Natural killer cell (primary cell): ENCODE data around the gene ESYT3. TPM values are rescaled to one million over a fixed set of nuclear protein-coding genes. Genes with fewer than 3 reads are reported as not detected.
"Not testable (repeated sequence)": the region's sequence is repeated elsewhere in the genome, so short reads cannot be mapped to it uniquely, and the experiment has no call there.

Experiments
- ATAC-seq, 3 donors: fragments of 150-1000 bp in 2 of 3; fragments of 200-7000 bp in 1 of 3; cut with Tn5 transposase; 1 replicate in 1 of 3; 2 replicates in 2 of 3; pipeline ENCODE4 v1.10.0; 2021; ENCODE audit warnings: mild to moderate bottlenecking in 2 of 3, moderate library complexity in 2 of 3
- DNase-seq, 2 donors: peaks; one replicate each; pipeline versions ENCODE4 v3.0.0 to v3.0.0-alpha.2; 2013 to 2021; ENCODE audit warnings: mixed read lengths in 1 of 2
- H3K27ac ChIP-seq: one replicate; pipeline ENCODE4 v1.5.1; 2013; ENCODE audit warnings: mild to moderate bottlenecking, low read length
- H3K27me3 ChIP-seq: one replicate; pipeline ENCODE4 v1.6.1; 2013; ENCODE audit warnings: low read length; ENCODE audit not compliant: control insufficient read depth, insufficient read depth
- H3K36me3 ChIP-seq: one replicate; pipeline ENCODE4 v1.6.1; 2013; ENCODE audit warnings: low read length; ENCODE audit not compliant: control insufficient read depth, insufficient read depth
- H3K4me1 ChIP-seq: one replicate; pipeline ENCODE4 v1.6.1; 2013; ENCODE audit warnings: low read length; ENCODE audit not compliant: control insufficient read depth, insufficient read depth
- H3K4me3 ChIP-seq: one replicate; pipeline ENCODE4 v1.5.1; 2013; ENCODE audit warnings: low read length
- H3K9me3 ChIP-seq: one replicate; pipeline ENCODE4 v1.6.1; 2013; ENCODE audit warnings: low read length; ENCODE audit not compliant: control insufficient read depth, insufficient read depth
- H3K27ac Mint-ChIP-seq, 2 donors: one replicate each; pipeline ENCODE4 v1.8.0; 2022; ENCODE audit warnings: mild to moderate bottlenecking in 2 of 2, mixed read lengths in 2 of 2, moderate library complexity in 1 of 2
- H3K27me3 Mint-ChIP-seq, 2 donors: one replicate each; pipeline ENCODE4 v1.8.0; 2022; ENCODE audit warnings: low read depth in 2 of 2, mixed read lengths in 2 of 2
- H3K36me3 Mint-ChIP-seq: one replicate; pipeline ENCODE4 v1.8.0; 2022; ENCODE audit warnings: mixed read lengths
- H3K4me1 Mint-ChIP-seq, 2 donors: one replicate each; pipeline ENCODE4 v1.8.0; 2022; ENCODE audit warnings: mixed read lengths in 2 of 2
- H3K4me3 Mint-ChIP-seq: one replicate; pipeline ENCODE4 v1.8.0; 2022; ENCODE audit warnings: mild to moderate bottlenecking, moderate library complexity, mixed read lengths
- H3K9me3 Mint-ChIP-seq, 2 donors: one replicate each; pipeline ENCODE4 v1.8.0; 2022; ENCODE audit warnings: mixed read lengths in 2 of 2
- WGBS: methylation state at CpG from one replicate; pipeline ENCODE4 v1.1.7; 2013; ENCODE audit warnings: missing lambda C conversion rate; ENCODE audit not compliant: insufficient coverage; 5-methylcytosine and 5-hydroxymethylcytosine counted together
- intact Hi-C: fragments of 100-400 bp; cut with micrococcal nuclease; formaldehyde crosslinking; loops from one replicate; pipeline ENCODE4 v1.14.2; 2022
- total RNA-seq, 4 donors: library from RNA; stranded (reverse); fragments of 120-200 nt in 1 of 4; gene quantifications; one replicate each; pipeline versions ENCODE4 v1.2.3 to v1.2.4, GENCODE V29; 2013 to 2022
- TF ChIP-seq, protein P1 (sequence below): fragments of 200-600 bp; IDR thresholded peaks from one replicate; pipeline ENCODE4 v1.8.0; 2022; ENCODE audit warnings: antibody characterized with exemption

The ESYT3 gene
- total RNA-seq, 3 donors from 2014 or later (not counting 1 experiment from before 2014, with no cell fraction given) = not detected

DNA sequence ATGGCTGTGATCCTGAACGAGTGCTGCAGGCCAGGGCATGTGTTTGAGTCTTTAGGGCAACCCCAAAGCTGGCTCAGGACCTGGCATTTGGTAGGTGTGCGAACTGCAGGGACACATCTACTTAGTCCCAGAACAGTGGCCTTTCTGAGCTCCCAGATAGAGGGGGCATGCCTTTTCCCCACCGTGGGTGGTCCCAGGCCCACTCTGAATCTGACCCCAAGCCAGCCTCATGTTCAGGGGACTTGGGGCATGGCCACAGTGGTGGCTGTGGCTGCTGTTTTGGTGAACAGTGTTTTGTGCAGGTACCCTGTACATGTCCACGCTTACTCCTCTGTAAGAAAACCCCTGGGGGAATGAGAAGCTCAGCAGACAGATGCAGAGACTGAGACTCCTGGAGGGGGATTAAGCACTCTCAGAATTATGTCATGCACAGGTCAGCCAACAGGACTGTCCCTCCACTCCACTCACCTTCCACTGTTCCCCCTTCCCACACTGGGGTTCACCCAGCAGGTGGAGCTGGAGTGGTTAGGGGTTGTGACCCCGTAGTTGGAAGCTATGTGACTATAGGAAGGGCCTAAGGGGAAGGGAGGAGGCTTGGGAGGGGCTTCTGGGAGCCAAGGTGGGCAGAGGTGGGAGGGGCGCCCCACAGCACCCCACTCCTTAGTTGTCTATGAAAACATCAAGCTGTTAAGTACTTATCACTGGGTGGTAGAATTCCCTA, 16.4 kb downstream of the ESYT3 start:
- intact Hi-C loops = no loop called here
- no peaks in the 10 kb centered on the region for H3K27me3 ChIP-seq
- Mint-ChIP-seq H3K36me3 (no peaks in the 10 kb centered on the region), H3K9me3 (no peaks in the 10 kb centered on the region), H3K27me3 (no peaks in the 10 kb centered on the region), H3K27ac (no peak overlapping the region), H3K4me3 (no peak overlapping the region), H3K4me1 (no peaks in the 10 kb centered on the region)
- TF ChIP-seq, protein P1, sequence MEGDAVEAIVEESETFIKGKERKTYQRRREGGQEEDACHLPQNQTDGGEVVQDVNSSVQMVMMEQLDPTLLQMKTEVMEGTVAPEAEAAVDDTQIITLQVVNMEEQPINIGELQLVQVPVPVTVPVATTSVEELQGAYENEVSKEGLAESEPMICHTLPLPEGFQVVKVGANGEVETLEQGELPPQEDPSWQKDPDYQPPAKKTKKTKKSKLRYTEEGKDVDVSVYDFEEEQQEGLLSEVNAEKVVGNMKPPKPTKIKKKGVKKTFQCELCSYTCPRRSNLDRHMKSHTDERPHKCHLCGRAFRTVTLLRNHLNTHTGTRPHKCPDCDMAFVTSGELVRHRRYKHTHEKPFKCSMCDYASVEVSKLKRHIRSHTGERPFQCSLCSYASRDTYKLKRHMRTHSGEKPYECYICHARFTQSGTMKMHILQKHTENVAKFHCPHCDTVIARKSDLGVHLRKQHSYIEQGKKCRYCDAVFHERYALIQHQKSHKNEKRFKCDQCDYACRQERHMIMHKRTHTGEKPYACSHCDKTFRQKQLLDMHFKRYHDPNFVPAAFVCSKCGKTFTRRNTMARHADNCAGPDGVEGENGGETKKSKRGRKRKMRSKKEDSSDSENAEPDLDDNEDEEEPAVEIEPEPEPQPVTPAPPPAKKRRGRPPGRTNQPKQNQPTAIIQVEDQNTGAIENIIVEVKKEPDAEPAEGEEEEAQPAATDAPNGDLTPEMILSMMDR = no peak
- H3K36me3 ChIP-seq = no peaks in the 10 kb centered on the region
- no peak overlapping the region for H3K27ac ChIP-seq
- ATAC-seq = no peak
- WGBS = 78% methylated on average over 5 of the region's 6 CpGs
- H3K4me1 ChIP-seq = no peaks in the 10 kb centered on the region
- no peak for DNase-seq
- H3K4me3 ChIP-seq = no peak overlapping the region
- no peaks in the 10 kb centered on the region for H3K9me3 ChIP-seq

DNA sequence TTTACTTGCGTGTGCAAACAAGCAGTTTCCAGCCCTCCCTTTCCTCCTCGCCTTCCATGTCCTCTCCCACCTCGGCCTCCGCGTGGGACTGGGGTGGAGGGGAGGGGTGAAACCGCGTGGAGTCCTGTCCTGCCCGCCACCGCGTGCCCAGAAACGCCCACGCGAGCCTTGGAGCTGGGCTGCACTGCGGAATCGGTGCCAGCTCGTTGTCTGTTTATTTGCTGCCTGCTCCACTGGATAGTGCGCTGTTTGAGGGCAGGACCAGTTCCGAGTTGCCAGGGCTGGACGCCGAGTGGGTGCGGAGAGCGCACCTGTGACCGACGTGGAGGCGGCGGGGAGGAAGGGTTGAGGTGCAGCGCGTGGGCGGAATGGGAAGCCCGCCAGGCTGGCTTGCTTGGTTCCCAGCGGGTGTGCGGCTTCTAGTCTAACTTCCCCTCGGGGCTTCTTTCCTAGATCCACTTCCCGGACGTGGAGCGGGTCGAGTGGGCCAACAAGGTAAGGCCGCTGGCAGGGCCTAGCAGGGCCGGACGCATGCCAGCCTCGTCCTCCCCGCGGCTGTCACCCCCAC, 17.3 kb downstream of the ESYT3 start:
- DNase-seq (no peak), ATAC-seq (no peak)
- no peaks in the 10 kb centered on the region for H3K4me1 ChIP-seq
- no peaks in the 10 kb centered on the region for H3K36me3 ChIP-seq
- H3K9me3 ChIP-seq = no peaks in the 10 kb centered on the region
- TF ChIP-seq, protein P1 = no peak
- H3K27ac Mint-ChIP-seq = no peak overlapping the region
- no peaks in the 10 kb centered on the region for H3K36me3 Mint-ChIP-seq
- no peaks in the 10 kb centered on the region for H3K27me3 Mint-ChIP-seq
- H3K27ac ChIP-seq = no peak overlapping the region
- H3K4me1 Mint-ChIP-seq = no peaks in the 10 kb centered on the region
- H3K9me3 Mint-ChIP-seq = no peaks in the 10 kb centered on the region
- intact Hi-C loops = no loop called here
- WGBS = 91% methylated on average over 41 of the region's 43 CpGs
- H3K4me3 ChIP-seq = no peak overlapping the region
- no peak overlapping the region for H3K4me3 Mint-ChIP-seq
- no peaks in the 10 kb centered on the region for H3K27me3 ChIP-seq

DNA sequence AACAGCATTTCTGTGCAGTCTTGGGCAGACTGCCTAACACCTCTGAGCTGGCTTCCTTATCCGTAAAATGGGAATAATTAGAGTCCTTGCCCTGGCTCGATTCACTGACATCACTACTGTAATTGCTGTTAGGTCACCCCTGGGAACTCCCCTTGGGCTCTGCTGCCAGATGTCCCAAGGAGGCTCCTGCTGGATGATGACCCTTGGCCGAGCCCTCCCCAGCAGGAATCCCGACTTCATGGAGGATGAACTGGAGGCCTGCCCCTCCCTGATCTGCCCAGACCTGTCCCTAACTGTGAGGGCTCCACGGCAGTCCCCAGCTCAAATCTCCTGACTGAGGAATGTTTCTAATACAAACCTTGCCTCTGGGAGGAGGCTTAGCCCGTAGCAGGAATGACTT, 18.0 kb downstream of the ESYT3 start:
- H3K36me3 ChIP-seq = no peaks in the 10 kb centered on the region
- no peaks in the 10 kb centered on the region for H3K4me1 ChIP-seq
- Mint-ChIP-seq H3K36me3 (no peaks in the 10 kb centered on the region), H3K27ac (no peak overlapping the region), H3K9me3 (no peaks in the 10 kb centered on the region), H3K4me1 (no peaks in the 10 kb centered on the region), H3K27me3 (no peaks in the 10 kb centered on the region), H3K4me3 (no peak overlapping the region)
- DNase-seq (no peak), ATAC-seq (no peak)
- H3K27ac ChIP-seq = no peak overlapping the region
- 91% methylated on average over 6 of the region's 6 CpGs for WGBS
- no peaks in the 10 kb centered on the region for H3K9me3 ChIP-seq
- intact Hi-C loops = no loop called here
- H3K4me3 ChIP-seq = no peak overlapping the region
- H3K27me3 ChIP-seq = no peaks in the 10 kb centered on the region
- TF ChIP-seq, protein P1 = no peak

DNA sequence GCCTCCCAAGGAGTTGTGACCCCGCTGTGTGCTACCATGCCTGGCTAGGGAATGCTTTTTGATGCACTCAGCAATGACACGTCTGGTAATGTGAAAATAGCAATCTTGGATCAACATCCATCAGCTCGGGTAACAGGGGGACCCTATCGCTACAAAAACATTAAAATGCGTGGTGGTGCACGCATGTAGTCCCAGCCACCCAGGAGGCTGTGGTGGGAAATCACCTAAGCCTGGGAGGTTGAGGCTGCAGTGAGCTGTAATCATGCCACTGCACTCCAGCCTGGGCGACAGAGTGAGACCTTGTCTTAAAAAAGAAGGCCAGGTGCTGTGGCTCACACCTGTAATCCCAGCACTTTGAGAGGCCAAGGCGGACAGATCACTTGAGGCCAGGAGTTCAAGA, 19.5 kb downstream of the ESYT3 start:
- H3K4me3 Mint-ChIP-seq, H3K27ac Mint-ChIP-seq, H3K4me1 ChIP-seq, intact Hi-C loops, H3K4me3 ChIP-seq, H3K27me3 Mint-ChIP-seq, DNase-seq, H3K4me1 Mint-ChIP-seq, H3K9me3 Mint-ChIP-seq, H3K36me3 Mint-ChIP-seq, H3K36me3 ChIP-seq, H3K27ac ChIP-seq, H3K27me3 ChIP-seq, ATAC-seq, H3K9me3 ChIP-seq: not testable (repeated sequence)
- WGBS = 85% methylated on average over 8 of the region's 8 CpGs
